ENCODE measurements around the gene HLA-B. TPM values are rescaled to one million over a fixed set of nuclear protein-coding genes. Genes with fewer than 3 reads are reported as not detected.

Gene HLA-B
- polyA plus RNA-seq, 3 donors, result 5,055 to 6,999 (median 6,126) TPM

- H3K36me3 Mint-ChIP-seq, result peaks cover 18 to 28% of the 10 kb centered on the region in 2 donors
- WGBS (ENCODE audit: insufficient coverage), result 64% methylated on average over 2 of the region's 7 CpGs
- Histone ChIP-seq H2AFZ (ENCODE audit: insufficient read depth, low read depth, low read length, poor library complexity, severe bottlenecking) (no peak overlapping the region), H3K36me3 (replicated peaks in 1 of 2; ENCODE audit: control insufficient read depth in 1 of 2, insufficient read depth in 2 of 2, low read length in 2 of 2) (peaks cover 13 to 17% of the 10 kb centered on the region in 2 donors), H3K9me3 (replicated peaks in 1 of 2; ENCODE audit: control insufficient read depth in 1 of 2, insufficient read depth in 1 of 2, low read length in 2 of 2) (no peaks in the 10 kb centered on the region), H4K20me1 (ENCODE audit: insufficient read depth, low read length) (no peaks in the 10 kb centered on the region), H3K4me3 (replicated peaks in 1 of 3; ENCODE audit: low read depth in 2 of 3, low read length in 3 of 3) (no peak overlapping the region), H3K9ac (ENCODE audit: insufficient read depth, low read length, poor library complexity, severe bottlenecking) (no peak overlapping the region), H3K79me2 (ENCODE audit: insufficient read depth, low read length) (peaks cover 35% of the 10 kb centered on the region), H3K4me2 (replicated peaks; ENCODE audit: extremely low read depth, low read length, poor library complexity, severe bottlenecking) (no peak overlapping the region), H3K27ac (ENCODE audit: low read depth in 1 of 2, low read length in 2 of 2) (no peak overlapping the region), H3K27me3 (ENCODE audit: control insufficient read depth in 2 of 2, insufficient read depth in 2 of 2, low read length in 2 of 2) (no peaks in the 10 kb centered on the region), H3K4me1 (ENCODE audit: control insufficient read depth in 1 of 2, insufficient read depth in 2 of 2, low read length in 2 of 2) (peaks cover 12 to 22% of the 10 kb centered on the region in 2 donors)
- no peaks in the 10 kb centered on the region for H3K9me3 Mint-ChIP-seq
- H3K4me1 Mint-ChIP-seq, result peaks cover 26% of the 10 kb centered on the region
- peak overlapping the region in 1 of 7 donors; percentile 46 for H3K27ac Mint-ChIP-seq
- H3K27me3 Mint-ChIP-seq (ENCODE audit: low read depth in 3 of 3), result peaks cover 0 to 3% (median 0%) of the 10 kb centered on the region in 3 donors
- no peak for TF ChIP-seq CTCF (IDR thresholded peaks at IDR 0.05)
- intact Hi-C loops (cut with micrococcal nuclease), result loop anchor here in 1 of 2 donors (2.0 kb wide), 1 partner anchor 45 kb away; no protein-coding TSS in a partner anchor
- DNase-seq, result no peak
- no peak overlapping the region for H3K4me3 Mint-ChIP-seq
These were observed 38.9 kb upstream of the HLA-B start for GRCh38 chr6:31395832-31396231.

GRCh38 chr6:31394381-31394780 lies 37.4 kb upstream of the HLA-B start:
- no peak overlapping the region for H3K4me3 Mint-ChIP-seq
- WGBS (ENCODE audit: insufficient coverage), result no CpG with 5 or more reads among the region's 4 CpGs

More at GRCh38 chr6:31394381-31394780, 37.4 kb upstream of the HLA-B start:
- H3K4me2 ChIP-seq (replicated peaks; ENCODE audit: extremely low read depth, low read length, poor library complexity, severe bottlenecking), result no peak overlapping the region
- H3K9me3 Mint-ChIP-seq, result no peaks in the 10 kb centered on the region
- no peak for DNase-seq
- H3K36me3 ChIP-seq (replicated peaks in 1 of 2; ENCODE audit: control insufficient read depth in 1 of 2, insufficient read depth in 2 of 2, low read length in 2 of 2), result peaks cover 13 to 17% of the 10 kb centered on the region in 2 donors
- no peak overlapping the region for H2AFZ ChIP-seq (ENCODE audit: insufficient read depth, low read depth, low read length, poor library complexity, severe bottlenecking)
- H3K27ac ChIP-seq (ENCODE audit: low read depth in 1 of 2, low read length in 2 of 2), result no peak overlapping the region
- H3K4me3 ChIP-seq (replicated peaks in 1 of 3; ENCODE audit: low read depth in 2 of 3, low read length in 3 of 3), result no peak overlapping the region
- H3K27me3 ChIP-seq (ENCODE audit: control insufficient read depth in 2 of 2, insufficient read depth in 2 of 2, low read length in 2 of 2), result no peaks in the 10 kb centered on the region
- peaks cover 12 to 18% of the 10 kb centered on the region in 2 donors for H3K4me1 ChIP-seq (ENCODE audit: control insufficient read depth in 1 of 2, insufficient read depth in 2 of 2, low read length in 2 of 2)
- no peaks in the 10 kb centered on the region for H4K20me1 ChIP-seq (ENCODE audit: insufficient read depth, low read length)
- intact Hi-C loops (cut with micrococcal nuclease), result no loop called here
- H3K9ac ChIP-seq (ENCODE audit: insufficient read depth, low read length, poor library complexity, severe bottlenecking), result no peak overlapping the region
- TF ChIP-seq CTCF (IDR thresholded peaks at IDR 0.05), result no peak
- H3K9me3 ChIP-seq (replicated peaks in 1 of 2; ENCODE audit: control insufficient read depth in 1 of 2, insufficient read depth in 1 of 2, low read length in 2 of 2), result no peaks in the 10 kb centered on the region
- H3K4me1 Mint-ChIP-seq, result peaks cover 23% of the 10 kb centered on the region
- H3K79me2 ChIP-seq (ENCODE audit: insufficient read depth, low read length), result peaks cover 22% of the 10 kb centered on the region
- H3K27me3 Mint-ChIP-seq (ENCODE audit: low read depth in 3 of 3), result peaks cover 0 to 5% (median 1%) of the 10 kb centered on the region in 3 donors
- no peak overlapping the region for H3K27ac Mint-ChIP-seq
- peaks cover 18 to 28% of the 10 kb centered on the region in 2 donors for H3K36me3 Mint-ChIP-seq
